NCI-H510A treated with DMSO at 0.1 percent for 48 hours (cell line): ENCODE data around the gene TSSK2.
A peak's percentile ranks its signal among the peaks of the same experiment; 100 is the strongest.
"Not testable (repeated sequence)": the region's sequence is repeated elsewhere in the genome, so short reads cannot be mapped to it uniquely, and the experiment has no call there.

Experiments
- DNase-seq: peaks from one replicate; lab custom pipeline; 2025; lab: John Stamatoyannopoulos, UW

The TSSK2 gene

DNA sequence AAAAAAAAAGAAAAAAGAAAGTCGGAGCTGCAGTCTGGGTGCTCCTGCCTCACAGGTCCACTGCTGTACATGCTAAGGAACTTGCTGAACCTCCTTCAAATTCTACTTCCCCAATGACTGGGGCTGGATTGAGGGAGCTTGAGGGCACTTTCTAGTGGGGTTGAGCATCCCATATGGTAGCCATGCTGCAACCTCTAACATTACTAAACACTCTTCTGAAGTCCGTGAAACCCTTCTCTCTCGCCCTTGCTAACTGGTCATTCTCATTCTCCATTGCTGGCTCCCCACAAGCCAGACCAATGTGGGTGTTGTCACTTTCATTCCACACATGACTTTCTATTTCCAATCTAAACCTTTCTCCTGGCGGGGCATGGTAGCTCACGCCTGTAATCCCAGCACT lies 12.1 kb downstream of the TSSK2 start:
- DNase-seq: no peak

DNA sequence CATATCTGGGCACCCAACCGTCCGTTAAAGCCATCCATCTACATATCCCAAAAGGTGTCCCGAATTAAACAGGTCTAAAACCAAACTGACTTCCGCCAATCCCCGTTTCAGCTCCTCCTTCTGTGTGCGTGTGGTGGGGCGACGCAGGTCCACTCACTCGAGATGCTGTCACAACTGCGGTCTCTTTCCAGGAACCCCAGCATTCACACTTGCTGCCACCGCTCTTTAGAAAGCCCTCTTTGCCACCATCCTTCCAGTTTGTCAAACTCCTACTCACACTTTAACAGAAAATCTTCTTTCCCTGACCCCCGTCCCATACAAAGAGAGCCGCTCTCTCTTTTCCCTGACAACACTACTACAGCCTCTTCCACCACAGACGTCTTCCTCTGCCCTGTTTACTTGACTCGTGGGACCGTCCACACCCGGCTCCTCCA lies 12.9 kb downstream of the TSSK2 start:
- DNase-seq: no peak

DNA sequence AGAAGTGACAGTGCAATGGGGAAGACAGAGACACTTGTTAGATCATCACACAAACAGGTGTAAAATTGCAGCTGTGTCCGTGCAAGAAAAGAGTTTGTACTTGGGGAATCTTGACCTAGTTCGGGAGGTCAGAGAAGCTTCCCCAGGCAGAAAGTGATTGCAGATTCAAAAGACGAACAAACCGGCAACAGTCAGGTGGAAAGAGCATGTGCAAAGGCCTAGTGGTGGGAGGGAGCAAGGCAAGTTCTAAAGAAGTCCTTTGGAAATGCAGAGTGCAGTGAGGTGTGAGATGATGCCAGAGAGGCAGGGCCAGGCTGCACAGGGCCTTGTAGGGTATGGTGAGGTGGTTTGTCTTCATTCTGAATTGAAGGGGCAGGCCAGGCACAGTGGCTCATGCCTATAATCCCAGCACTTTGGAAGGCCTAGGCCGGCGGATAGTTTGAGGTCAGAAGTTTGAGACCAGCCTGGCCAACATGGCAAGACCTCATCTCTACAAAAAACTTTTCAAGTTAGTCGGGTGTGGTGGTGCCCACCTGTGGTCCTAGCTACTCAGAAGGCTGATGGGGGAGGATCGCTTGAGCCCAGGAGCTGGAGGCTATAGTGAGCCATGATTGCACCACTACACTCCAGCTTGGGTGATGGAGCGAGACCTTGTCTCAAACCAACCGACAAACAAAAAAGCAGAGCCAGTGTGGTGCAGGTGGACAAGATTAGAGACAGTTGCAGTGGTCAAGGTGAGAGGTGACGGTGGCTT lies 15.3 kb downstream of the TSSK2 start:
- DNase-seq: no peak

GRCh38 chr22:19147195-19147780 lies 16.2 kb downstream of the TSSK2 start:
- no peak for DNase-seq

GRCh38 chr22:19148417-19149046 lies 17.4 kb downstream of the TSSK2 start:
- no peak for DNase-seq

DNA sequence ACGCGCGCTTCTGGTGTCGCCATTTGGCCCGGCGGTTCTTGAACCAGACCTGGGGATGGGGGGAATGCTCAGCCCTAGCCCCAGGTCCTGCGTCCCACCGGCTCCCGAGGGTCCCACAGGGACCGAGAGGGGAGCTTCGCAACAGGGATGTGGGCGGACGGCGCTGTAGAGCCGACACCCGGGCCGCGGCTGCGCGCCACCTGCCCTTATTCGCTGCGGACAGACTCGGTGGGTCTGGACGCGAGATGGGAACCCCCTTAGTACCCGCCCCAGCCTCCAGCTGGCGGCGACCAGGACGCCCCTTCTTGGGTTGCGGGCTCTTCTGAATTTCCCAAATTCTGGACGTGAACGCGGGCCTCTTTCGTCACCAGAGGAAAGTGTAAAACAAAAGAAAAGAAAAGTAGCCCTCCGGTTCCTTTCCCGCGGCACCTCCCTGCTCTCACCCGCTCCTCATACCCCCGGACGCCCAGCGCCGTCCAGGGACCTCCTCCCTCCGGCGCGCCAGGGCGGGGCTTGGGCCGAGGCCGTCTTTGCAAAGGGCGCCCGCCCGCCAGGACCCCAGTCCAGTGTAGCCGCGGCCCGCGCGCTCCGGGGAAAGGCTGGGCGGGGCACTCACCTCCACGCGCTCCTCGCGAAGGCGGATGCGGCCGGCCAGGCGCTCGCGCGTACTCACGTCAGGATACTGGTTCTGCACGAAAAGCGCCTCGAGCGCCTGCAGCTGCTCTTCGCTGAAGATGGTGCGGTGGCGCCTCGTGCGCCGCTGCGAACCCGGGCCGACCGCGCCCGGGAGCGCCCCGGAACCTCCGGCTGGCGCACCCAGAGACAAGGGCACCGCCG lies 18.2 kb downstream of the TSSK2 start:
- DNase-seq: no peak

DNA sequence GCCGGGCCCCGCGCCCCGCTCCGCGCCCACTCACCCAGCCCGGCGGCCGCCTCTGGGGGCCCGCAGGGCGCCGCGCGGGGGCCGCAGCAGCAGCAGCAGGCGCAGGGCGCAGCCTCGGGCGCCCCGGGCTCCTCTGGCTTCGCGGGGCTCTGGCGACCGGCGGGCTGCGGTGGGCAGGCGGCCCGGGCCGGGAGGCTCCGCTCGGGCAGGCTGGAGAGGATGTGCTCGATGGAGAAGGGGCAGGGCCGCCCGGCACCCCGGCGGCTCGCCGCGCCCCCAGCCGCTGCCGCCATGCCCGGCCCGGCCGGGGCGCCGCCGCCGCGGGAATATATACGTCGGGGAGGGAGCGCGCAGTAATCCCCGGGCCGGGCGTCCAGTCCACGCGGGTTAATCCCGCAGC lies 18.9 kb downstream of the TSSK2 start, which contains the start of gene GSC2:
TSS of gene GSC2 (minus strand) at position 302 of the 400 bp plus-strand sequence. CDS start at position 293, 9 bp downstream.
- DNase-seq: no peak

GRCh38 chr22:19150482-19151328 lies 19.6 kb downstream of the TSSK2 start:
- no peak for DNase-seq

DNA sequence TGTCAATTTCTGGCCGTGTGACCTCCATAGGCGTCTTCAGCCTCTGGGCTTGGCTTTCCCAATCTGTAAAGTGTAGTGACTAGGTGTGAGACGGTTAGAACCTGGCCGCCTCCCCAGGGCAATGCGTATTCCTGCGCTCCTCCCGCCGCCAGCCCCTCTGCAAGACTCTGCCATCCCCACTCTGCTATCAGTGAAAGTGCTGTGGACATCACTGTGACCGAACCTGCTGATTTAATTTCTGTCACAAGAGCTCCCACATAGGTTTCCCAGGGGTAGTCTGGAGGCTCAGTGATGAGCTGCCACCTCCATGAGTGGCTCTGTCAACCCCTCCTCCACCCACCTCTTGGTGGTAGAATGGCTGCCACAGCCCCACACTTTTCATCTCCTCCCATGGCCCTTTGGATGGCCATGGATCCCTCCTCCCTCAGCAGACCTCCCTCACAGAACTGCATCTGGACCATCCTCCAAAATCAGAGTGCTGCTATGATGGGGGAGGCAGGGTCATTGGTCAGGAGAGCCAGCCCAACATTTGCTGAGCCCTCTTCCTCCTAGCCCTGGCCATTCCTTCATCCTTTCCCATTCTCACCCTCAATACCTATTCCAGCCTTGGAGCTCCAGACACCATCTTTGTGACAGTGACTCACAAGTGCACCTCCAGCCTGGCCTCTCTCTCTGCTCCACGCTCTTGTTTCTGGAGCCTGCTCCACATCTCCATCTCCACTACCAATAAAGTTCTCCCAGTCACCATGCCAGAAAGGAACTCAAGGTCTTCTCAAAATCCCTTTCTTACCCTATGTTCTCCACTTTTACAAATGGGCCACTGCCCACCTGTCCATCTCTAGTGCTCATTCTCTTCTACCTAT lies 20.5 kb downstream of the TSSK2 start:
- DNase-seq: no peak

- DNase-seq: no peak
Observed at GRCh38 chr22:19152942-19153883, 22.1 kb downstream of the TSSK2 start.

- not testable (repeated sequence) for DNase-seq
Observed at GRCh38 chr22:19156109-19156508, 25.0 kb downstream of the TSSK2 start.

- not testable (repeated sequence) for DNase-seq
Observed at GRCh38 chr22:19158649-19159048, 27.5 kb downstream of the TSSK2 start.

DNA sequence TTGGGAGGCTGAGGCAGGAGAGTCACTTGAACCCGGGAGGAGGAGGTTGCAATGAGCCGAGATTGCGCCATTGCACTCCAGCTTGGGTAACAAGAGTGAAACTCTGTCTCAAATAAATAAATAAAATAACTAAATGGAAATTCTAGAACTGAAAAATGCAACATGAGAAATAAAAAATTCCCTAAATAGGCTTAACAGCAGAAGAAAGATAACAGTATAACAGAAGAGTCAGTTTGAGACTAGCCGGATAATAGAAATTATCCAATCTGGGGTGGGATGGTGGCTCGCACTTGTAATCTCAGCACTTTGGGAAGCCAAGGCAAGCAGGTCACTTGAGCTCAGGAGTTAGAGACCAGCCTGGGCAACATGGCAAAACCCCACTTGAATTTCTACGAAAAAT lies 33.3 kb downstream of the TSSK2 start:
- DNase-seq: no peak

DNA sequence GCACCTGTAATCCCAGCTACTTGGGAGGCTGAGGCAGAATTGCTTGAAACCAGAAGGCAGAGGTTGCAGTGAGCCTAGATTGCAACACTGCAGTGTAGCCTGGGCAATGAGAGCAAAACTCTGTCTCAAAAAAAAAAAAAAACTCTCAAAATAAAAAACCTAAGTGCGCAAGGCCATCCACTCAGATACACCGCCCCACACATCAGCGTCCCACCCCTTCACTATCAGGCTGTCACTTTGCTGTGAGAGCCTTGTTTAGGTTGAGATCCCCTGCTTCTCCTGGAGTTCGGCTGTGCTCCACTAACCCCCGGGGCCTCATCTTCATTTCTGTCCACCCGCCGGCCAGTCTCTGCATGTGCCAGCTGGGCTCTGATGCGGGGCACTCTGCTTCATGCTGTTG lies 35.3 kb downstream of the TSSK2 start:
- DNase-seq: no peak

DNA sequence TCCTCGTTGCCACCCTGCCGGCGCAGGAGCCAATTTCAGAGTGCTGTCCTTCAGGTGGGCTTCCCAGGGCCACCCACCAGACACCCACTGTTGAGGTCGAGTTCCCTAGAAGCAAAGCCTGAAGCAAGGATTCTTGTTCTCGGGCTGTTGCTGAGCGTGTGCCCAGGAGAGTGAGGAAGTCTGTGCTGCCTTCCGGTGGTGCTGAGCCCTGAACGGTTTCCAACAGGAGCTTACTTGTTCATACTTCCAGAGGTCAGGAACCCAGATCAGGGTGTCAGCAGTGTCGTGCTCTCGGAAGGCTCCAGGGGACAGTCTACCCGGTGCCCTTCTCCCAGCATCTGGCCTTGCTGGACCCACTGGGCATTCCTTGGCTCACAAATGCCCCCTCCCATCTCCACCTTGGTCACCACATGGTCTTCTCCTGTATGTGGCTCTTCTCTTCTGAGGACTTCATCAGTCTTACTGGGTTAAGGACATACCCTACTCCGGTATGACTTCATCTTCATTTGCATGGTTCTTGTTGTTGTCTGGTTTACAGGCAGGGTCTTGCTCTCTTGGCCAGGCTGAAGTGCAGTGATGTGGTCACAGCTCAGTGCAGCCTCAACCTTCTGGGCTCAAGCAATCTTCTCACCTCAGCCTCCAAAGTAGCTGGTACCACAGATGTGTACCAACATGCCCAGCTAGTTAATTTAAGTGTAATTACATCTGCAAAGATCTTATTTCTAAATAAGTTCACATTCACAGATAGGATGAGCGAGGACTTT lies 36.2 kb downstream of the TSSK2 start:
- no peak for DNase-seq

DNA sequence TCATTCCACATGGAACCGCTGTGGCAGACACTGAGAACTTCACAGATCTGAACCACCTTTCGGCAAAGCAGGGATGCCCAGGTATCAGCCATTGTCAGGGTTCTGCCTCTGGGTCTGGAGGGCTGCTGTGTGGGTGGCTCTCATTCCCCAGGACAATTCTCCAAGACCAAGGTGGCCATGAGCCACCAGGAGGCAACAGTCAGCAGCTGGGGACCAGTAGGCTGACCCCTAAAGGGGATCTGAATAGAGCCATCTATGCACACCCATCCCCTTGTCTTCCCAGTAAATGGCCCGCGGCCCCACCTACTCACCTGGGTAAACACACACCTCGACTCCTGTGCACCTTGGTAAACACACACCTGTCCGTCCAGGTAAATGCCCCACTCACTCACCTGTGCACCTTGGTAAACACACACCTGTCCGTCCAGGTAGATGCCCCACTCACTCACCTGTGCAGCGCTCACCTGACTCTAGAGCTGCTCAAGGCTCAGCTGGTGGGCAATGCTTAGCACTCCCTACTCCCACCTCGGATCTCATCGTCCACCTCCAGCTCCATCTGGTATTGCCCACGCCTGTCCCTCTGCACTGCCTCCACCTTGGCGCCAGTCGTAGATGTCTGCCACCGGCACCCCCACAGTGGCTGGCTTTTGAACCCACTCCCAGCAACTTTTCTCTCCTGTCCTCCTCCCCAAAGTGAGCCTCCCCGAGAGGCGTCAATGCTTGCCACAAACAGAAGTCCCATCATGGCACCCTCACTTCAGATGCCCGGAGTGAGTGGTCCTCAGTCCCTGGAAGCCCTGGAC lies 37.2 kb downstream of the TSSK2 start:
- peak; percentile 34 for DNase-seq
